HCEC 1CT (cell line): Measurements from ENCODE around the gene ADAMTS18.
"Not testable (repeated sequence)": the region's sequence is repeated elsewhere in the genome, so short reads cannot be mapped to it uniquely, and the experiment has no call there.

Experiments used
- DNase-seq: peaks from one replicate; pipeline ENCODE4 v3.0.0-alpha.2; 2017

ADAMTS18 gene

DNA sequence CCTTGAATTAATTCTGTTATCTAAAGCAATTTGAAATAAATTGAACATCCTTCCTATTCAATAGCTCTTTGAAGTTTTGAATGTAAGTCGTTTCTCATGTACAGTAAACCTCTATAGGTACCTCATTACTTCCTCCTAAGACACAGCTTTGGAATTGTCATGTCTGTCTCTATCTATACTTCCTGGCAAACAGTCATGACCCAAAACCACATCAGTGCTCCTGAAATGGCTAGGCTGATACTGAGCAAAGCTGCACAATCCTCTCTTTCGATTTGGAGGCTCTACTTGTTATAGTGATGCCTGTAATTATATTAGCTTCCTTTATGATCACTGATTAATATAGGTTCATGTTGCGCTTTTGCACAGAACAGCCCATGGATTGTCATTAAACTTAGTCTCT lies 110.1 kb downstream of the ADAMTS18 start:
- no peak for DNase-seq

DNA sequence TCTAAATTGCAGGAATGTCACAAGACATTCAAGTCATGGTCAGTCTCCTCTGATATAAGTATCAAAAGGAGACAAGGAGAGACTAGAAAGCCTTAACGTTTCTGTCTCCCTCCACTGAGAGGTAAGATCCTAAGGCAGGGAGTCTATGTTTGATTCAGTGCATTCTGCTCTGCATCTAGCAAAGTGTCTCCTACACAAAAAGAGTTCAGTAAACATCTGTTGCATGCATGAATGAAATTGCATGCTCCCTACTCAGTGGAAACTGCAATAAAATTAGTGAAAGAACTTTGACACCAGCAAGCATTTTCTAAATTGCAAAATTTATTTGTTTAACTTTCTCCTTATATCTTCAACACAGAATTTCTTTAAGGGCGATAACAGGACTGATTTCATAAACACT lies 111.1 kb downstream of the ADAMTS18 start:
- DNase-seq: no peak

- DNase-seq: no peak
These were observed 112.1 kb downstream of the ADAMTS18 start for GRCh38 chr16:77322757-77323156.

DNA sequence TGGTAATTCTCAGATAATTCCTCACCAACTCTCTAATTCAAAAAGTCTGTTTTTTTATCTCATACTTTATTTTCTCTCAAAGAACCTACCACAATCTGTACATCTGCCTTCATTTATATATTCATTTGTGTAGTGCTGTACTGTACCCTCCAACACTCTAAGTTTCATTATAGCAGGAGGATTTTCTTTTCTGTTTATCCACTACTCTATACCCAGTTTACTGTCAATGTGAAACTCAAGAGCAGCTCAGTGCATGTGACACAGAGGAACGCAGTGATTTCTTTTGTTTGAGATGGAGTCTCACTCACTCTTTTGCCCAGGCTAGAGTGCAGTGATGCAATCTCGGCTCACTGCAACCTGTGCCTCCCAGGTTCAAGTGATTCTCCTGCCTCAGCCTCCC lies 117.8 kb downstream of the ADAMTS18 start:
- no peak for DNase-seq

DNA sequence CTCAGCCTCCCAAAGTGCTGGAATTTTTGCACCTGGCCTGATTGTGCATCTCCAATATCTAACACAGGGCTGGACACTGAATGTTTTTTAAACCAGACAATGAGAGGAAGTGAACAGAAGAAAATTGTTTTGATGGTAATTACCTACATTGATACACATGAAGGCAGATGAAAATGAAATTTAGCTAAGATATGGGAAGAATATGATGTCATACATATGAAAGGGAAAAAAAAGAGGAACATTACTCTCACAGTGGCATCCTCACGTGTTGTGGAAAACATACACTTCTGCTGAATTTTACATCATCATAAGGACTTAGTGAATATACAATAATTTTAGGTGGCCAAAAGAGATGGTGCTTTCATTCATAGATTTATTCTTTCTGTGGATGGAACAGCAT lies 124.0 kb downstream of the ADAMTS18 start:
- DNase-seq: no peak

DNA sequence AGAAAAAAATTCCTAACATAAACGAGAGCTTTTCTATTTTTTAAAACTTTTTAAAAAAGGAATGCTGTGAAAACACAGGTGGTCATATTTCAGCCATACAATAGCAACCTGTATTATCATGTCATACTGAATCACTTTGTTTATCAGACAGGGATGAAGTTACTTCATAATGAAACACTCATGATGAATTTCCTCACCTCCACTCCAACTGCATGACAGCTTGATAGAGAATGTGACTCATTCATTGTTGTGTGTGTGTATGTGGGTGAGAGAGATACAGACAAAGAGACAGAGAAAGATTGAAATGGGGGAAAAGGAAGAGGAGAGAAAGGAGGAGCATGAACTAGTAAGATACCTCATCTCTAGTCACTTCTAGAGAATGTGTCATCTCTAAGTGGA lies 126.7 kb downstream of the ADAMTS18 start:
- peak; percentile 78 for DNase-seq

DNA sequence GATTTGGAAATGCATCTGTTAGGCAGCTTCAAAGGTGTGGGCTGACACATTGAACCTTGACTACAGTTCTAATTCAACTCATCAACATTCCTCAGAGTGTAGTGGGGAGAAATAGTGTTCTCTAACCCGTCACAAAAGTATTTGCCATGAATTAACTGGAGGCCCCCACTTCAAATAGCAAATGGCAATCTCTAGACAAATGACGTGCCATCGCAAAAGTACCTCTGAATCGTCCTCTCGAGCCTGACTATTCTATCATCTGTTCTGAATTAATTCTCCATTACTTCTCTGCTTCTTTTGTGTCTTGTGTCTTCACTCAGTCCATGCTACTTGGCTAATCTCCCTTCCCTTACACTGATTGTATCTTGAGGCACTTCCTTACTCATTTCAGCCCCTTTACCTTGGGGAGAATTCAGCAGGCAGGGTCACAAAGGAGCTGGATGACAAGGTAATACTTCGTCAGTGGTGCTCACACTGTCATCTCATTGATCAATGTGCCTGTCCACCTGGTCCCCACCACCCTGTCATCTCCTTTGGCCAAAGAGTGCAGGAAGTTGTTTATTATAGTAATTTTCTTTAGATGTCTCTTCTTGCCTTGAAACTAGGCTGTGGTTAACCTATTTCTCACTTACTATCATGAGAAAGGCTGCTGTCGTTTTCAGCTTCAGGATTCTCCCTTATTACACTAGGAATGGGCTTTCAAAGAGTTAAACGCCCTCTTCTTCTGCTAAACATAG lies 127.2 kb downstream of the ADAMTS18 start:
- no peak for DNase-seq

GRCh38 chr16:77306075-77306474 lies 128.8 kb downstream of the ADAMTS18 start:
- DNase-seq: no peak

DNA sequence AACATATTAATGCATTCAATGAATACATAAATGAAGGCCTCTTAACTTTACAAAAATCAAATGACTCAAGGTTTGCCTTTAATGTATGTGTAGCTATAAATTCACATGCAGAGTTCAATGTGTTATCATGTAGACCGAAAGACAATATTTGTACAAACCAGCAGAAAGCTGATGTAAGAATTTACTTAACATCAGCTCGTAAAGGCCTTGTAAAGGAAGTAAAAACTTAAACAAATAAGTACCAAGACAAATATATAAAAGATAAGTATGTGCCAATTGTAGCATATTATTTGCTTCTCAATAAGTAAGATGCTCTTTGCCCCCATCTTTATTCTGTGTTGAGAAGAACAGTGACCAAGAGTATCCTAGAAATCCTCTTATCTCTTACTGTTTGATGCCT lies 130.0 kb downstream of the ADAMTS18 start:
- DNase-seq: no peak

- DNase-seq: no peak
These were observed 130.7 kb downstream of the ADAMTS18 start for GRCh38 chr16:77304134-77304533.

DNA sequence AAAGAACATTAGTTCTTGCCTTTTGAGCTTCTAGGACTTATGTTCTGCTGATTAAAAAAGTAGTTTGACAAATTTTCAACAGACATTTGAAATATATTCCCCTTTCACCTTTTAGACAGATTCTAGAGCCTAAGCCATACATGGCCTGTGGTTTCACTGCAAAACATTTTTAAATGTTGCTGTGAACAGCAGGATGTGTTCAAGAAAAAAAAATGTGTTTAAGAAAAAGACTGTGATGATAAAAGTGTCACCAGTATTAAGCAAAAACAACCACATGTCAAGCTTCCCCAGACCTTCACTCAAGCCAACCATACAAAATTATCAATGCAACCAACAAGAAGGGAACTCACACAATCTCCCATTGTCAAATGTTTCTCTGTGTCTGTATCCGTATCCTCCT lies 132.2 kb downstream of the ADAMTS18 start:
- DNase-seq: no peak

DNA sequence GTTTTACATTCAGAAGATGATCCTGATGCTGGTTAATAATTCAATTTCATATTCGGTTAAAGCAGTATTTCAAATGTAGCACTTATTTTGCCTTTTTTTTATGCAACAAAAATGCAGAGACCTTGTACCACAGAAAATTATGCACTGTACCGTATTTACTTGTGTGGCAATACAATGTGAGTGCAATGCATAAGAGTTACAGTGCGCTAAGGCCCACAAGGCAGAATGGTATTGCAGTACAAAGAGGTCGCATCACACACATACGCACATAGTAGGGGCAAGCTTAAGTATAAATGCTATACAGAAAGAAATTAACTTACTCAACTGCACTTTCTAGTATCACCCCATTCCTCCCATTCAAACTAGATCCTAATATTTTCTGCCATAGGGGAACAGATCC lies 132.6 kb downstream of the ADAMTS18 start:
- no peak for DNase-seq

DNA sequence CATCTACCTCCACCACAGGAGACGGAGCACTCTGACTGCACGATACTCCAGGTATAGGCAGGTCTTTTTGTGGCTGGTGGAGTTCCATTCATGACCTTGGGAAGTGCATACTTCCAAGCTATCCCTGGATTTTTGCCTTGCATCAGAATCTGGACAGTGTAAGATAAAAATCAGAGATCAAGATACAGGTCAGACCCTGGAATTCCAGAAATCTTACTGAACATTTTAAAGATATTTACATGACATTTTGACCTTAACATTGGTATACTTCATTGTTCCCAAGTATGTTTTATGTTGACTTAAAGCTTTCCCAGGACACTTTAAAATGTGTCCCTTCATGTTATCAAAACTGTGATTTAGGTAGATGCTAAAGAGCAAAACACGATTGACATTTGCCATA lies 134.6 kb downstream of the ADAMTS18 start:
- no peak for DNase-seq

DNA sequence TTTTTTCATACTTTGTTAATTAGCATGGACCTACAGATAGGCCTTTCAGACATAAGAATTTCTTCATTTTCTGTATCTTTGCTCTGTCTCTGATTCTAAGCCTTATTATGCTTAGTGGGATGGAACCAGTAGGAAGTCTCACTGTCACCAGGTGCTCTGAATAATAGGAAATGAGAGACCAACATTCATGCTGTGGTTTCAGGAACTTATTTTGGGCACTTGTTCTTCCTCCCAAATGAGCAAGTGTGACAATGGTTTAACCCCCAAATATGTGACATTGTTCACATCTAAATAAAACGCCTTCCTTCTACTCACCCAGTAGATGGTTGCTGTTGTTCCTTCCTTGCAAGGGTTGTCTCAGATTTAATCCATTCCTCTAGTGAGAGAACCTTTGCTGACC lies 135.4 kb downstream of the ADAMTS18 start:
- no peak for DNase-seq

- peak; percentile 98 for DNase-seq
These were observed 136.1 kb downstream of the ADAMTS18 start for GRCh38 chr16:77298418-77299360.

DNA sequence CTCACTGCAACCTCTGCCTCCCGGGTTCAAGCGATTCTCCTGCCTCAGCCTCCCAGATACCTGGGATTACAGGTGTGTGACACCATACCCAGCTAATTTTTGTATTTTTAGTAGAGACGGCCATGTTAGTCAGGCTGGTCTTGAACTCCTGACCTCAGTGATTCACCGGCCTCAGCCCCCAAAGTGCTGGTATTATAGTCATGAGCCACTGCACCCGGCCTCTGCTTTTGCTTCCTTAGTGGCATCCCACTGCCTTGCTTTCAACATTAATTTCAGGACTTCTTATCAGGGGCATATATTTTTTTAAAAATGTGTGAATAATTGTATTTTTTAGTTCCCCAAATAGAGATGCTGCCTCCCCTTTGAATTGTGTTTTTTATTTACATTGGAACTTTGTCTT lies 136.8 kb downstream of the ADAMTS18 start:
- peak; percentile 42 for DNase-seq

GRCh38 chr16:77295896-77296295 lies 138.9 kb downstream of the ADAMTS18 start:
- DNase-seq: peak; percentile 49

DNA sequence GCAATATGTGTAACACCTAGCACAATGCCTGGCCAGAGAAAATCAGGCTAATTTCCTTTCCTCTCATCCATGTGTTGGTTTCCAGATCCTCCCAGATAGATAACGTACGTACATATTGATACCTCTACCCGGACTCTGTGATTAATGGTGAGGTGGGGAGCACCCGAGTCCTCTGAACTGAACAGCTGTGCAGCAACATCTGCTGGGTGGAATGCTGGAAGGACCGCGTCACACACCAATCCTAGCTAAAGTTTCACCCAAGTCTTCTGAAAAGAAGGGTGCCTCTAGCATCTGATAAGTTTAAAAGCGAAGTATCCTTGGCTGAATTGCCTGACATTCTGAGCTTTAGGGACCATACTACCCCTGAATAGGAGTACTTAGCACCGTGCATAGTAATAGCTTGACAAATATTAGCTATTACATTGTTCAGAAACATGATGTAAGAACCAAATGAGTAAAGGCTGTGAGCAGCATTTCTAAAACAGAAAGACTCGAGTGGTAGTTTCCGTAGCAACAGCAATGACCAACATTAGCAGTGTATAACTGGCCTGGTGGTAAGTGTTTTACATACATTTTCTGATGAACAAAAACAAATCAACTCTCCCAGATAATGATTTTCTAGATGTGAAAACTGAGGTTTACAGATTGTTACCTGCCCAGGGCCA lies 144.3 kb downstream of the ADAMTS18 start:
- DNase-seq: peak; percentile 37

DNA sequence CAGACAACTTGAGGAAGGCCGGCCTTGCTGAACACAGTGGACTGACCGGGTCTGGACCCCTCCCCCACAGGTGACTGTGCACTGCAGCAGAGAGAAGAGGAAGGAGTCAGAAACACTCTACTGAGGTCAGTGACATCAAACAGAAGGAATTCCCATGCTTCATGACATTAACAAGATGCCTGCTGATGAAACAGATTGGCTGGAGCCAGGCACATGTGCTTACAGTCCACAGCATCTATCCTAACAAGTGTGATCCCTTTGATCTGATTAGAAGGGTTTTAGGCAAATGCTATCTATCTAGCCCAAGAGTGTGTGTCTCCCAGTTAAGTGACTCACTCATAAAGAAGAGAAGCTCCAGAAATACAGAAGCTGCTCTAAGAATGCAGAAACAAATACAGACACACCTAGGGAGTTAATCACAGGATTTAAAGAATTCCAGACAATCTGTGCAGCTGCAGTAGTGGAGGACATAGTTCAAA lies 145.5 kb downstream of the ADAMTS18 start:
- peak; percentile 89 for DNase-seq

DNA sequence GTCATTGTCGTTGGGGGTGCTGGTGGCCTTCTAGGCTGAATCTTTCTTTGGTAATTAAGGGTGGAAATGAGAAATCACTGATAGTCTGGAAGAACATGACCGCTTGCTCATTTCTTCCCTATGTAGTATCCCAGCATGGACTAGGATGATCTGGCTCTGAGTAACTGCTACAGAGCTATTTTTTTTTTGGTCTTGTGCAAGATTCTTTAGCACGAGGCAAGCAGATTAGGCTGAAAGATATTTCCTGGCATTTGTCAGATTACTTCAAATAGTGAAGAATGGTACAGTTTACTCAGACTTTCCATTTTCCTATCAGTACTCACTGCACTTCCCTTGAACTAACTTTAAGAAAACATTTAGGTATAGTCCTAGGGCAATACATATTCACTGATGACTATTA lies 146.6 kb downstream of the ADAMTS18 start:
- DNase-seq: peak; percentile 96

GRCh38 chr16:77285676-77286075 lies 149.2 kb downstream of the ADAMTS18 start:
- no peak for DNase-seq

DNA sequence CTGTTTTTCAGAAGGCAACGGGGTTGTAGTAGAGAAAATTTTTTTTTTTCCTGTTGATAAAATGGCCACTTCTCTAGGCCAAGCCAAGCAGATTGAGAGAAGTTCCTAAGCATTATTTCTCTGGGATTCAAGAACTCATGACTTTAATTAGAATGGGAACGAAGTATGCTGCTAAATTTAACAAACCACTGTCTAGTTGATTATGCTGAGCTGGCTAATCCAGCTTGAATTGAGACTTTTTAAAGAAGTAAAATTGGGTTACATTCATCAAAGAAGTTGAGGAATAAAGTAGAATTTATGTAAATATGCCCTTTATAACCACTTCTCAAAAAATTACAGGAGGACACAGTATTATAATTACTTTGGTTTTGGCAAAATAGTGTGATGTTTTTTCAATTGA lies 152.5 kb downstream of the ADAMTS18 start:
- DNase-seq: no peak

DNA sequence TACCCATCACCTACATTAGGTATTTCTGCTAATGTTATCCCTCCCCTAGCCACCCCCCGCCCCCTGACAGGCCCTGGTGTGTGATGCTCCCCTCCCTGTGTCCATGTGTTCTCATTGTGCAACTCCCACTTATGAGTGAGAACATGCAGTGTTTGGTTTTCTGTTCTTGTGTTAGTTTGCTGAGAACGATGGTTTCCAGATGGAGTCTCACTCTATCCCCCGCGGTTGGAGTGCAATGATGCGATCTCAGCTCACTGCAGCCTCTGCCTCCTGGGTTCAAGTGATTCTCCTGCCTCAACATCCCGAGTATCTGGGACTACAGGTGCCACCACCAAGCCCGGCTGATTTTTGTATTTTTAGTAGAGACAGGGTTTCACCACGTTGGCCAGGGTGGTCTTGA lies 155.5 kb downstream of the ADAMTS18 start:
- DNase-seq: not testable (repeated sequence)
